ENCODE results near the gene BAHCC1. TPM values are rescaled to one million over a fixed set of nuclear protein-coding genes. Genes with fewer than 3 reads are reported as not detected.
A peak's percentile ranks its signal among the peaks of the same experiment; 100 is the strongest.

The BAHCC1 gene
- total RNA-seq, 2 donors from 2014 or later: 12.5 to 26.3 TPM

- intact Hi-C loops (cut with DNase I): loop anchor here (5.0 kb wide), 1 partner anchor 194 kb away; no protein-coding TSS in a partner anchor
- TF ChIP-seq, protein P1, sequence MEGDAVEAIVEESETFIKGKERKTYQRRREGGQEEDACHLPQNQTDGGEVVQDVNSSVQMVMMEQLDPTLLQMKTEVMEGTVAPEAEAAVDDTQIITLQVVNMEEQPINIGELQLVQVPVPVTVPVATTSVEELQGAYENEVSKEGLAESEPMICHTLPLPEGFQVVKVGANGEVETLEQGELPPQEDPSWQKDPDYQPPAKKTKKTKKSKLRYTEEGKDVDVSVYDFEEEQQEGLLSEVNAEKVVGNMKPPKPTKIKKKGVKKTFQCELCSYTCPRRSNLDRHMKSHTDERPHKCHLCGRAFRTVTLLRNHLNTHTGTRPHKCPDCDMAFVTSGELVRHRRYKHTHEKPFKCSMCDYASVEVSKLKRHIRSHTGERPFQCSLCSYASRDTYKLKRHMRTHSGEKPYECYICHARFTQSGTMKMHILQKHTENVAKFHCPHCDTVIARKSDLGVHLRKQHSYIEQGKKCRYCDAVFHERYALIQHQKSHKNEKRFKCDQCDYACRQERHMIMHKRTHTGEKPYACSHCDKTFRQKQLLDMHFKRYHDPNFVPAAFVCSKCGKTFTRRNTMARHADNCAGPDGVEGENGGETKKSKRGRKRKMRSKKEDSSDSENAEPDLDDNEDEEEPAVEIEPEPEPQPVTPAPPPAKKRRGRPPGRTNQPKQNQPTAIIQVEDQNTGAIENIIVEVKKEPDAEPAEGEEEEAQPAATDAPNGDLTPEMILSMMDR (IDR thresholded peaks at IDR 0.05): no peak
- H3K4me1 ChIP-seq: peaks cover 16% of the 10 kb centered on the region
Measured at GRCh38 chr17:81486199-81486810, 91.0 kb downstream of the BAHCC1 start.

GRCh38 chr17:81487089-81487486, 91.8 kb downstream of the BAHCC1 start:
- TF ChIP-seq, protein P1 (IDR thresholded peaks at IDR 0.05): no peak
- peaks cover 4% of the 10 kb centered on the region for H3K27me3 ChIP-seq
- H3K36me3 ChIP-seq: no peaks in the 10 kb centered on the region
- H3K27ac ChIP-seq: no peak overlapping the region
- H3K4me3 ChIP-seq: no peak overlapping the region
- no peaks in the 10 kb centered on the region for H3K9me3 ChIP-seq
- intact Hi-C loops (cut with DNase I): loop anchor here (5.0 kb wide), 1 partner anchor 195 kb away; no protein-coding TSS in a partner anchor
- DNase-seq: no peak
- no peak overlapping the region for H3K9ac ChIP-seq (ENCODE audit: low read depth in 2 of 2, low read length in 2 of 2)
- H3K4me1 ChIP-seq: peaks cover 16% of the 10 kb centered on the region

More at GRCh38 chr17:81486199-81486810, 91.0 kb downstream of the BAHCC1 start:
- Histone ChIP-seq H3K27me3 (peaks cover 4% of the 10 kb centered on the region), H3K36me3 (no peaks in the 10 kb centered on the region), H3K9ac (ENCODE audit: low read depth in 2 of 2, low read length in 2 of 2) (no peak overlapping the region), H3K4me3 (no peak overlapping the region), H3K27ac (no peak overlapping the region), H3K9me3 (no peaks in the 10 kb centered on the region)
- no peak for DNase-seq

DNA sequence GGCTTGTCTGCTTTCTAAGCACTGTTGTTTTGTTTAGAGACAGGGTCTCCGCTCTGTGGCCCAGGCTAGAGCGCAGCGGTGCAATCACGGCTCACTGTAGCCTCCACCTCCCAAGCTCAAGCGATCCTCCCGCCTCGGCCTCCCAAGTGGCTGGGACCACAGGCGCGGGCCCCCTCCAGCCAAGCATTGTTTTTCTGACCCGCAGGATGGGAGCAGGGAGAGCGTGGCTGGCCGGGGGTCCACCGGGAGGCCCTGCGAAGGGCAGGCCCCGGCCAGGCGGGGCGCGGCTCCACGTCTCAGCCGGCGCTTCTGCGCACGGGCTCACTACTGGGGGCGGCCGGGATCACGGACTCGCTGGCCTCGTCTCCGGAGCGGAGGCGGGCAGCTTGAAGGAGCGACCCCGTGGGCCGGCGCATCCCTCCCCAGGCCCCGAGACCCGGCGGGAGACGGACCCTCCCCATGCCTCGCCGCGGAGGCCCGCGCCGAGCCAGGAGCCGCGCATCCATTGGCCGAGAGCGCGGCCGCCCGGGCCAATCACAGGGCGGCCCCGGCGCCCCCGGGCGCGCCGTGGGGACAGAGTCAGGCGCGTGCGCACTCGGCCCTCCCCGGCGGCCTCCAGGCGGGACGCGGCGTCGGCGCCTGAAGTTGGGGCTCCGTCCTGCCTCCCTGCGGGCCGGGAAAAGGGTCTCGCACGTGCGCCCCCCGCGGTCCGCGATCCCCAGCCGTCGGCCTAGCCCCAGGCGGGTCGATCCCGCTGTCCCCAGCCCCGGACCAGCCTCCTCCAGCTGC, 92.4 kb downstream of the BAHCC1 start:
- H3K9ac ChIP-seq (ENCODE audit: low read depth in 2 of 2, low read length in 2 of 2): peak overlapping the region; percentile 70 to 98
- peaks cover 16% of the 10 kb centered on the region for H3K4me1 ChIP-seq
- peak; percentile 81 for DNase-seq

GRCh38 chr17:81488276-81488860, 93.1 kb downstream of the BAHCC1 start:
- TF ChIP-seq, protein P1 (IDR thresholded peaks at IDR 0.05): no peak
- intact Hi-C loops (cut with DNase I): loop anchor here (5.0 kb wide), 1 partner anchor 196 kb away; no protein-coding TSS in a partner anchor
- Histone ChIP-seq H3K4me3 (peak overlapping the region; percentile 60), H3K36me3 (no peaks in the 10 kb centered on the region), H3K27me3 (peaks cover 2% of the 10 kb centered on the region), H3K9me3 (no peaks in the 10 kb centered on the region), H3K4me1 (peaks cover 13% of the 10 kb centered on the region), H3K27ac (peak overlapping the region; percentile 83), H3K9ac (ENCODE audit: low read depth in 2 of 2, low read length in 2 of 2) (peak overlapping the region; percentile 70 to 98)
- no peak for DNase-seq

More for the DNA sequence above, 92.4 kb downstream of the BAHCC1 start:
- H3K27ac ChIP-seq: peak overlapping the region; percentile 83
- peak overlapping the region; percentile 60 for H3K4me3 ChIP-seq
- peaks cover 4% of the 10 kb centered on the region for H3K27me3 ChIP-seq
- H3K36me3 ChIP-seq: no peaks in the 10 kb centered on the region
- TF ChIP-seq, protein P1 (IDR thresholded peaks at IDR 0.05): no peak
- intact Hi-C loops (cut with DNase I): loop anchor here (5.0 kb wide), 1 partner anchor 195 kb away; no protein-coding TSS in a partner anchor
- H3K9me3 ChIP-seq: no peaks in the 10 kb centered on the region

Measured in colonic mucosa (tissue), 4 donors.